ENCODE measurements around the gene SULT1A2. TPM values are rescaled to one million over a fixed set of nuclear protein-coding genes. Genes with fewer than 3 reads are reported as not detected.
A peak's percentile ranks its signal among the peaks of the same experiment; 100 is the strongest.
"Not testable (repeated sequence)": the region's sequence is repeated elsewhere in the genome, so short reads cannot be mapped to it uniquely, and the experiment has no call there.

Gene SULT1A2
- total RNA-seq (2014; rRNA removed; shearing (Covaris generic)), result not detected in 2 replicates
- not detected in 2 replicates for polyA plus RNA-seq (2015; cell fraction: cytosol; rRNA removed)
- polyA plus RNA-seq (2015; cell fraction: nucleus; rRNA removed), result not detected in 2 replicates

DNA sequence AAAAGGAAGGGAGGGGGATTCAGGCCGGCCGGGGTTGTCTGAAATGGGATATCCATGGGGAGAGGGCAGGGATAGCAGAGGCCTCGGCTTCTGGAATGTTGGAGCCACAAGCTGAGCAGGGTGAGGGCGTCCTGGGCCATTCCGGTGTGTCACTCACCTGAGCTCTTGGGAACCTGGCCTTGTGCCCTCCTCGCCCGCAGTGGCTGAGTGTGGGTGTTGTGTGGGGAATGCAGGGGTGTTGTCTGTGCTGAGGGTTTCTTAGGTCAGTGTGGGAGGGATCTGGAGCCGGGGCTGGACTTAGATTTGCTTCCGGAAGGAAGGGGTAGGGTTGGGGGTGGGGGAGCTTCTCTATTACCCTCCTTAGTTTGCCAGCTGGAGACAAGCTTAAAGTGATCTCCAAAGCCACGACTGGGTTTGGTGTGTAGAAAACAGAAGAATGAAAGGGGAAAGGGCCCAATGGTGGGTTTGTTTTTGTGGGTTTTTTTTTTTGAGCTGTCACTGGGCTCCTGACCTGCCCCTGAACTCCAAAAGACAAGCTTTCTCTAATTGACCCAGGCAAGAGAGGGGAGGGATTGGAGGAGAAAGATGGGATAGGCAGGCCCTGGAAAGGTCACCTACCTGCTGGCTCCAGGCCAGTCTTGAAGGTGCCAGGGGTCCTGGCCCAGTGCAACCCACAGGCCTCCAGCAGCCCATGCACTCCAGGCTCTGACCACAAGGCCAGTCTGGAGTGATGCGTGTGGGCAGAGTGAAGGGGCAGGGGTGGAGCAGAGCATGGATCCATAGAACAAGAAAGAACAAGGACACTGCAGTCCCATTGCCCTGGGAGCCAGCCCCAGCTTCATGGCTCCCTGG lies at the start of gene SULT1A2:
SULT1A2 (minus strand) TSS at position 211 of the 852 bp plus-strand sequence. CDS start 1,120 bp downstream, outside the sequence.
- no peak for DNase-seq (ENCODE audit: low read depth, low spot score)
- in situ Hi-C loops (cut with HindIII; ENCODE audit: low pct_unique_long_range_greater_than_20kb, low sequenced_read_pairs), result no loop called here

DNA sequence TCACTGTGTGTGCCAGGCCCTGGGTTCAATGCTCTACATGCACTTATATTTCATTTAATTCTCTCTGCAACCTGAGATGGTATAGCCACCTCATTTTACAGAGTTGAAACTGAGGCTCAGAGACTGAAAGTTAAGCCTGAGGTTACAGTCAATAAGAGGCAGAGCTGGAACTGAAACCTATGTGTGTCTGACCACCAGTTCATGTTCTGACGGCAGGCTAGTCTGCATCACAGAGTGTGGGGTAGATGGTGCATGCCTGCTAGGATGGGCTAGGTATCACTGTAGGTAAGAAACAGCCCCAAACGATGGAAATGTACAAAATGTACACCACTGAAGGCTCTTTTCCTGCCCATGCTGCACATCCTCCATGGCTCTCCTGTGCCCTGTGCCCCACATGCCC lies 43.1 kb upstream of the SULT1A2 start:
- DNase-seq (ENCODE audit: low read depth, low spot score); in situ Hi-C loops (cut with HindIII; ENCODE audit: low pct_unique_long_range_greater_than_20kb, low sequenced_read_pairs): not testable (repeated sequence)

DNA sequence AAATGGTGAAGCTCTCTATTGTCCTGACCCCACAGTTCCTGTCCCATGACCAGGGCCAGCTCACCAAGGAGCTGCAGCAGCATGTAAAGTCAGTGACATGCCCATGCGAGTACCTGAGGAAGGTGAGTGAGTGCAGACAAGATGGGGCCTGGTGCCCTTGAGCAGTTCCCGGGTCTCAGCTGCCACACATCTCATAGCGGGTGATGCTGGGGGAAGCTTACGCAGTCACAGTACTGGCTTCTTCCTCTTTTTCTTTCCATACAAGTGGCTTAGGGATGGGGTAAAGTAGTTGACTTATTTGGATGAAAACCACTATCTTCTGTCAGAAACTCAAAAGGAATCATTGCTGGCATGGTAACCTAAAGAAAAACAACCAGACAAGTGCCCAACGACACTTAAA lies 41.5 kb upstream of the SULT1A2 start:
- in situ Hi-C loops (cut with HindIII; ENCODE audit: low pct_unique_long_range_greater_than_20kb, low sequenced_read_pairs); DNase-seq (ENCODE audit: low read depth, low spot score): not testable (repeated sequence)

DNA sequence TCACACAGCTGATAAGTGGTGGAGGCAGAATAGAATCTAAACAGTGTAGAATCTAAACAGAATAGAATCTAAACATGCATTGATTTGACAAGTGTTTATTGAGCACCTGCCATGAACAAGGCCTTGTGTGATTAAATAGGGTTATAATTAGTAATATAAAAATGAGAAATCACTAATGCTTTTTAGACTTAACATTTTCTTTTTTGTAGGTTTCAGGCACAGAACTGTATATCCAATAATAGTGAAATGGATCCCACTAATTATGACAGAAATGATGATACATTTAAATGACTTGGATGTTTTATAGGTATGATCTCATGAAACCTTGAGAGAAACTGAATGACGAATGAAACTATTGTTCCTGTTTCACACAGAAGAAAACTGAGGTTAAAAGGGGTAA lies 40.9 kb upstream of the SULT1A2 start, which contains the start of gene NPIPB8:
NPIPB8 (plus strand) TSS at position 301 of the 400 bp plus-strand sequence. CDS start 296 bp downstream, outside the sequence.
- in situ Hi-C loops (cut with HindIII; ENCODE audit: low pct_unique_long_range_greater_than_20kb, low sequenced_read_pairs); DNase-seq (ENCODE audit: low read depth, low spot score): not testable (repeated sequence)

DNA sequence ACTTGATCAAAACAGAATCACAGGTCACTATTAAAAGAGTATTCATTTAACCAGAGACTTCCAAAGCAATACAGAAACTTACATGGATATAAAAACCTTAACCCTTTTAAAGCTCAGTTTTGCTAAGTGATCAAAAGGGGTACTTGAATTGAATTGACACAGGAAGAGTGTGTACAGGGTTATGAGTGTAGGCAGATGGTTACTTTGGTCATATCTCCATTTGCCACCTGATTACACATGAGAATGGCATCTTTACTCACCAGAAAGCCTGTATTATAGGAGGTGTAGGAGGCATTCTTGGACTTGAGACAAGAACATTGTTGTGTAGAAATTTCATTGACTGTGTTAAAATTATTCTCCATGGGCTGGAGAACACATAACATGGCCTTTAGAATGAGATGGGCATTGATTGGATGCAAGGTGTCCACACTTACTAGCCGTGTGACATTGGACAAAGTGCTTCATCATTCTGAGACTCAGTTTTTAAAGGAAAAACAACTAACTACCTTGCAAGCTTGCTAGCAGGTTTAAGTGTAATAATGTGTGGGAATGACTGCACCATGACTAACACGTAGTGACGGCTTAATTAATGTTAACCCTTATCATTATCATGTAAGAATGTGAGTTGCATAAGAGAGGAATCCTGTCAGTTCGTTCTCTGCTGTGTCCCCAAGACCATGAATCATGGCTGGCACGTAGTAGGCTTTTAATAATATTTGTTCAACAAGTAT lies 39.4 kb upstream of the SULT1A2 start:
- in situ Hi-C loops (cut with HindIII; ENCODE audit: low pct_unique_long_range_greater_than_20kb, low sequenced_read_pairs); DNase-seq (ENCODE audit: low read depth, low spot score): not testable (repeated sequence)

DNA sequence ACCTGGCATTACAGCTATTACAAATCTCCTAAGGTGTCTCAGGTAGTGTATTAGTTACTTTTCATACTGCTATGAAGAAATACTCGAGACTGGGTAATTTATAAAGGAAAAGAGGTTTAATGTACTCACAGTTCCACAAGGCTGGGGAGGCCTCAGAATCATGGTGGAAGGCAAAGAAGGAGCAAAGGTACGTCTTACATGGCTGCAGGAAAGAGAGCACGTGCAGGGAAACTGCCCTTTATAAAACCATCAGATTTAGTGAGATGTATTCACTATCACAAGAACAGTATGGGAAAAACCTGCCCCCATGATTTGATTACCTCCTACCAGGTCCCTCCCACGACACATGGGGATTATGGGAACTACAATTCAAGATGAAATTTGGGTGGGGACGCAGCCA lies 34.1 kb upstream of the SULT1A2 start:
- DNase-seq (ENCODE audit: low read depth, low spot score); in situ Hi-C loops (cut with HindIII; ENCODE audit: low pct_unique_long_range_greater_than_20kb, low sequenced_read_pairs): not testable (repeated sequence)

DNA sequence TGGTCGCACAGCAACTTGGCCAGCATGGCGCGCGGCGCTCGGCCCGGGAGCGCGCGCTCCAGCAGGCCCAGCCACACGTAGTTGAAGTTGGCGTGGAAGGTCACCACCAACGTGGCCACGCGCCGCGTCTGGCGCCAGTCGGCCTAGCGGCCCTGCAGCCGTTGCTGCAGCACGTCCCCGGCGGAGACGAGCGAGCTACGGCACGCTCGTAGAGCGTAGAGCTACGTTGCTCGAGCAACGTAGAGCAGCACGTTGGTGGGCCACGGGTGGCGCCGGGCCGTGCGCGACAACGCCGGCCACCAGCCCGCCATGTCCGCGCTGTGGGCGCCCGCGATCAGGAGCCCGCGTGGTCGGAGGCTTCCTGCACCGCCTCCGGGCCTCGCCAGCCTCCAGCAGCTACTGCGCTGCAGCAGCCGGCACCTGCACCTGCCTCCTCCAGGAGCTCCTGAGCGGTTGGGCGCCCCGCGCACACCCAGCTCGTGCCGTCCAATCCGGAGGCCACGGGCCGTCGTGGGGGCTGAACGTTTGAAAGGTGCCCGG lies 26.4 kb upstream of the SULT1A2 start:
- in situ Hi-C loops (cut with HindIII; ENCODE audit: low pct_unique_long_range_greater_than_20kb, low sequenced_read_pairs), result no loop called here
- DNase-seq (ENCODE audit: low read depth, low spot score), result no peak

DNA sequence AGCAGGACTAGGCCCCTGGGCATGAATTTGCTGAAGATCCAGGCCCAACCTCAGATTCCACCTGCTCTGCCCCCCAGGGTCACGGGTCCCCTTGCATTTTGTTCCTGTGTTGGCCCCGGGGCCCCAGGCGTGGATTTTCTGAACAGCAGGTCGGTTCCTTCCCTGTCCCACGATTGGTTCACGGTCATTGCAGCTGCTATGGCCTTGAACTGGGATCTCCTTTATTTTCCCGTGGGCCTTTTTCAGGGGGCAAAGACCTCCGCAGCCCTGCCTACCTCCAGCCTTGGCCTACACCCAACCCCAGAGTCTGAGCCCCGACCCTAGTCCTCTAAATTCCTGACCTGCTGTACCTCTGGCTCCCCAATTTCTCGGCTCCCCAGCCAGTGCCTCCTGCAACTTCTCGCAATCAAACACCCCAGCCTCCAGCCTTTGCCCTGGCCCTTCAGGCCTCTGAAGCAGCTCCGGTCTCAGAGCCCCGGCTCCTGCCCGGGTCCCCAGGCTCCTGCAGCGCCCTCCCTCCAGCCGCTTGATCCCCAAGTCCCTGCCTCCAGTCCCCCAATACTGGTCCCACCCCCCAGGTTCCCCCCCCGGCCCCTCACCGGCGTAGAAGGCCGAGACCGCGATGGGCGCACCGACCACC lies 25.8 kb upstream of the SULT1A2 start:
- in situ Hi-C loops (cut with HindIII; ENCODE audit: low pct_unique_long_range_greater_than_20kb, low sequenced_read_pairs); DNase-seq (ENCODE audit: low read depth, low spot score): not testable (repeated sequence)

DNA sequence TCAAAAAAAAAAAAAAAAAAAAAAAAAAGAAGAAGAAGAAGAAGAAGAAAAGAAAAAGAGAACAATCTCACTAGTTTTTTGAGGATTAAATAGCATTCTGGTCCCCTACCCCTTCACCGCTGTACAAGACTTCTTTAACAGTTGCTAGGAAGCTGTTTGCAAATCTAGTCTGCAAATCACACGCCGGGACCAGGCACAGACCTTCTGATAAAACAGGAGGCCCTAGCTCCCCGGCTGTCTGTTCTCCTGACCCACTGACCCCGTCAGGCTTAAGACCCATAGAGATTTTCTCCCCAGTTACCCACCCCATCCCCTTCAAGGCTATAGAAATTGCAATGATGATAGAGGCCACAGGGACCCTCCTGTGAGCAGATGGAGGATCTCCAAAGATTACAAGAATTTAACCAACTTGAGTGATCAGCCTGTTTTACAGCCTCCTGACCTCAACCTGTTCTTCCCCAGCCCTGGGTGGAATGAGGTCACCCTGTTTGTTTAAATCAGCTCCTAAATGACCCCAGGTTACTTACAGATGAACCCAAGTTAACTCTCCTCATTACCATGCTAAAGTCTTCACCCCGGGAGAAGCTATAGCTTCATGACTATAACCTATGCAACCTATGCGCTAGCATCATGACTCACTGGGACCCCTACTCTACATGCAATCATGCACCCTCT lies 24.8 kb upstream of the SULT1A2 start:
- DNase-seq (ENCODE audit: low read depth, low spot score), result no peak
- in situ Hi-C loops (cut with HindIII; ENCODE audit: low pct_unique_long_range_greater_than_20kb, low sequenced_read_pairs), result no loop called here

DNA sequence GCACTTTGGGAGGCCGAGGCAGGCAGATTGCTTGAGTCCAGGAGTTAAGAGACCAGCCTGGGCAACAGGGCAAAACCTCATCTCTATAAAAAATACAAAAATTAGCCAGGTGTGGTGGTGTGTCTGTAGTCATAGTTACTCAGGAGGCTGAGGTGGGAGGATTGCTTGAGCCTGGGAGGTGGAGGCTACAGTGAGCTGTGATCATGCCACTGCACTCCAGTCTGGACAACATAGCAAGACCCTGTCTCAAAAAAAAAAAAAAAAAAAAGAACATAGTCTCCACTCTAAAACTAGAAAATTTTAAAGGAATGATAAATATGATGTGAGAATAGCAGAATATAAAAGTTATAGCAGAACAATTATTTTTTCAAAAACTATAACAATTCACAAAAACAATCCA lies 23.5 kb upstream of the SULT1A2 start:
- in situ Hi-C loops (cut with HindIII; ENCODE audit: low pct_unique_long_range_greater_than_20kb, low sequenced_read_pairs); DNase-seq (ENCODE audit: low read depth, low spot score): not testable (repeated sequence)

DNA sequence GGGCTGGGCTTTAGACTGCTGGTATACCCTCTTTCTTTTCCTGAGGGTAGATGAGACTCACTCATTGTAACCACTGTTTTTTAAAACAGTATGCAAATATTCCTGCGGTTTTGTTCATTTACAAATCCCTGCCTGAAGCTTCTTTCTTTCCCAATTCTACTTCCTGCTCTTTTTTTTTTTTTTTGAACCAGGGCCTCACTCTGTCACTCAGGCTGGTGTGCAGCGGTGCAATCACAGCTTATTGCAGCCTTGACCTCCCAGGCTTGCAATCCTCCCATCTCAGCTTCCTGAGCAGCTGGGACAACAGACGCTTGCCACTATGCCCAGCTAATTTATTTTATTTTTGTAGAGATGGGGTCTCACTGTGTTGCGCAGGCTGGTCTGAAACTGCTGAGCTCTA lies 21.0 kb upstream of the SULT1A2 start:
- in situ Hi-C loops (cut with HindIII; ENCODE audit: low pct_unique_long_range_greater_than_20kb, low sequenced_read_pairs), result no loop called here
- DNase-seq (ENCODE audit: low read depth, low spot score), result no peak

DNA sequence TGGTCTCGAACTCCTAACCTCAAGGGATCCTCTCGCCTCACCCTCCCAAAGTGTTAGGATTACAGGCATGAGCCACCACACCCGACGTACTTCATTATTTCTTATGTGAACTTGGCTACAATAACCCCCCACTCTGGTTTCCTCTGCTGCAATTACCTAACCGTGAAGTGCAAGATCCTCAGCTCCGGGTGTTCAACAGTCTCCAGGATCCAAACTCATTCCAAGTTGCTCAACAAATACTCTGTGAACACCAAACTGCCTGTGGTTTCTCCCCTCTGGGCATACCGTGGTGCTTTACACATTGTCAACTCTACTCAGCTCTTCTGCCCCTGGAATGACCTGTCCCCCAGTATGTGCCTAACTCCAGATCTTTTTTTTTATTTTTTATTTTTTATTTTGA lies 19.8 kb upstream of the SULT1A2 start:
- in situ Hi-C loops (cut with HindIII; ENCODE audit: low pct_unique_long_range_greater_than_20kb, low sequenced_read_pairs), result no loop called here
- no peak for DNase-seq (ENCODE audit: low read depth, low spot score)

DNA sequence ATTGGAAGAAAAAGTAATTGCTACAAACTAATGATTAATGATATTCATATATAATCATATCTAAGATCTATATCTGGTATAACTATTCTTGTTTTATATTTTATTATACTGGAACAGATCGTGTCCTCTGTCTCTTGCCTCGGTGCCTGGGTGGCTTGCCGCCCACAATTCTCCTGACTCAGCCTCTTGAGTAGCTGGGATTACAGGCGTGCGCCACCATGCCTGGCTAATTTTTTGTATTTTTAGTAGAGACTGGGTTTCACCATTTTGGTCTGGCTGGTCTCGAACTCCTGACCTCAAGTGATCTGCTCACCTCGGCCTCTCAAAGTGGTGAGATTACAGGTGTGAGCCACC lies 19.4 kb upstream of the SULT1A2 start:
- DNase-seq (ENCODE audit: low read depth, low spot score); in situ Hi-C loops (cut with HindIII; ENCODE audit: low pct_unique_long_range_greater_than_20kb, low sequenced_read_pairs): not testable (repeated sequence)

DNA sequence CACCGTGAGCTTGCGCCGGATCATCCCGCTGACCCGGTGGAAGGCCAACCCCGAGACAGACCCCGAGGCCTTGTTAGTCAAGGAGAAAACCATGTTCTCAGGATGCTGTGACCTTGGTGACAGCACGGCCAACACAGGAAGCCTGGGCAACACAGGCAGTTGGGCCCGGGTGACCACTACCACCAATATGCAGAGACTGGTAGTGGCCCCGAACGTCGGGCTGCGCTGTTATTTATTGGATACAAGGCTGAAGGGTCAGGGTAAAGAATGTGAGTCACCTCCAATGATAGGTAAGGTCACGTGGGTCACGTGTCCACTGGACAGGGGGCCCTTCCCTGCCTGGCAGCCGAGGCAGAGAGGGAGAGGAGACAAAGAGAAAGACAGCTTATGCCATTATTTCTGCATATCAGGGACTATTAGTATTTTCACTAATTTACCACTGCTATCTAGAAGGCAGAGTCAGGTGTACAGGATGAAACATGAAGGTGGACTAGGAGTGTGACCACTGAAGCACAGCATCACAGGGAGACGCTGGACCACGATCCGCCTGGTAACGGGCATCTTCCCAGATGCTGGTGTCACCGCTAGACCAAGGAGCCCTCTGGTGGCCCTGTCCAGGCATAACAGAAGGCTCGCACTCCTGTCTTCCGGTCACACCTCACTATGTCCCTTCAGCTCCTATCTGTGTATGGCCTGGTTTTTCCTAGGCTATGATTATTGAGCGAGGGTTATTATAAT lies 18.8 kb upstream of the SULT1A2 start:
- in situ Hi-C loops (cut with HindIII; ENCODE audit: low pct_unique_long_range_greater_than_20kb, low sequenced_read_pairs), result not testable (repeated sequence)

DNA sequence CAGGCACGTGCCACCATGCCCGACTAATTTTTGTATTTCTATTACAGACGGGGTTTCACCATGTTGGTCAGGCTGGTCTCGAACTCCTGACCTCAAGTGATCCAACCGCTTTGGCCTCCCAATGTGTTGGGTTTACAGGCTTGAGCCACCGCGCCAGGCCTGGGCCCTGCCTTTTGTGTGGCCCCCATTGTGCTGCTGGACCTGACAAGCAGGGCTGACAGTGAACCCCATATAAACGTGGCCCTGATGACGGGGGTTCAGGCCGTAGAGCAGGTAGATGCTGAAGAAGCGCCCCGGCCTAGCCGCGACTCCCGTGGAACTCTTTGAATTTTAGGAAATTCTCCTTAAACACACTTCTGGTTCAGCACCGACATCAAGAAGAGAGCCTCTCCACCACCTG lies 17.7 kb upstream of the SULT1A2 start:
- DNase-seq (ENCODE audit: low read depth, low spot score); in situ Hi-C loops (cut with HindIII; ENCODE audit: low pct_unique_long_range_greater_than_20kb, low sequenced_read_pairs): not testable (repeated sequence)

More for the DNA sequence above, 18.8 kb upstream of the SULT1A2 start:
- DNase-seq (ENCODE audit: low read depth, low spot score), result peak; percentile 56

DNA sequence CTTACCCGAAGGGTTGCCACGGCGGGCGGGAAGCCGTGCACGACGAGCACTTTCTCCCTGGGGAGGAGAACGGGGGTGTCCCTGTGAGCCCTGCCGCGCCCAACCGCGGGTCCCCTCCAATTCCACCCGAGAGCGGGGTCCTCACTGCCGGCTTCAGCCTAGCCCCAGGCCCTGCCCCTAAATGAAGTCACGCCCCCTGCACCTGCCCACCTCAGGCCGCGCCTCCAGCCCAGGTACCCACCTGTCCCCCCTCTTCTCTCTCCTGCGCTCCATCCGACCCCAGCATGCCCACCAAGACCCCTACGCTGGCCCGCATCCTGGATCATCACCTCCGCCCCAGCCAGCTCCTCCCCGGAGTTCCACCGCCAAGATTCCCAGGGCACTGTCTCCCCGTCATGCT lies 17.1 kb upstream of the SULT1A2 start:
- DNase-seq (ENCODE audit: low read depth, low spot score); in situ Hi-C loops (cut with HindIII; ENCODE audit: low pct_unique_long_range_greater_than_20kb, low sequenced_read_pairs): not testable (repeated sequence)
